ENCODE measurements around the gene IL18RAP.

Gene IL18RAP

GRCh38 chr2:102460467-102460866 lies 37.5 kb downstream of the IL18RAP start:
- DNase-seq (ENCODE audit: low spot score) = no peak

DNA sequence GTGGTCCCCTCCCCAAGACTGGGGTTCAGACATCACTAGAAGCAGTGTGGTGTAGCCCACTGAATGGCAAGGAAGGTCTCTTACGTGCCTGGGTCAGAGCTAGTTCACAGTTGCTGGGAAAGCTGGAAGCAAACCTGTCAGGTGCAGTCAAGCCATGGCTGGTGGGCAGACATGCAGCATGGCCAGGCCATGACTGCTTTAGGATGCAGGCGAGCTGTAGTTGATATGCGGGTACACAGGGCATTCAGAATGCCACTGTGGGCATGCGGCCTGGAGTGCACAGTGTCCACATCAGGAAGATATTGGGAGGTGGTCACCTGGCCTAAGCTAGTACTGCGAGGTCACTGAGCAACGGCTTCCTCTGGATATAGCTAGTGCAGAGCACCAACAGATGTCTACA lies 38.2 kb downstream of the IL18RAP start:
- DNase-seq (ENCODE audit: low spot score) = no peak

- DNase-seq (ENCODE audit: low spot score) = no peak
Measured at GRCh38 chr2:102463160-102463559, 40.2 kb downstream of the IL18RAP start.

DNA sequence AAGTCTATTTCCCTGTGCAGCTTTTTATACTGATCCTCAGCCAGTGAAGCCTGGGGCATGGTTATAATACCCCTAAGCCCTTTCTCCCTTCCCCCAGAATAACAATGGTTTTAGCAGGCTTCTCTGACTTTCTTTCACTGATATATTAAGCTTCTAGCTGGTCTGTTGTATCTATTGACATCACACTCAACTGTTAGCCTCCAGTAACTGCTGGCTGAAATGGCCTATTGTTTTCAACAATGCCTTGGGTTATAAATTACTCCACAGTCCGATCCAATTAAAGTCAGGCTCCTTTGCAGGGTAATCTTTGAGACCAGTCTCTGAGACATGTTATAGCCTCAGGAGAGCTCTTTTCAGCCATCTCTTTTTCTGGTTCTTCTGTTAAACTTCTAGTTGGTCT lies 47.2 kb downstream of the IL18RAP start:
- no peak for DNase-seq (ENCODE audit: low spot score)

DNA sequence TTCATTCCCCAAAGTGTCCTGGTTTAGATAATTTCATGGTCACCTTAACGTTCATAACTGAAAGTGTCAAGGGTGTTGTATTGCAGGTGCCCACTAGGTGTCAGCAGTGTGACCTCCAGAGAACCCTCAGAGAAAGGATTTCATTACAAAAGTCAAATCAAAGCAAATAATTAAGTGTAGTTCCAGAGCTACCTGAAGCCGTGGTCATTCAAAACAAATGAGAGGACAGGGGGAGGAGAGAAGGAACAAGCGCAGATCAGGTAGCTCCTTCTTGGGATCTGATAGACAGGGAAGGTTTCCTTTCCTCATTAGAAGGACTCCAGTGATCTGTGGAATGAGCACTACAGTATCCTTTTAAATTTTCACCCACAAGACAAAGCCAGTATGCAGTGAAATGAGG lies 50.1 kb downstream of the IL18RAP start, which contains the start of gene SLC9A4:
TSS of gene SLC9A4 (plus strand) at position 207 of the 400 bp plus-strand sequence. CDS start 534 bp downstream, outside the sequence.
- DNase-seq (ENCODE audit: low spot score) = peak; percentile 43

GRCh38 chr2:102473631-102474030 lies 50.7 kb downstream of the IL18RAP start:
- no peak for DNase-seq (ENCODE audit: low spot score)

DNA sequence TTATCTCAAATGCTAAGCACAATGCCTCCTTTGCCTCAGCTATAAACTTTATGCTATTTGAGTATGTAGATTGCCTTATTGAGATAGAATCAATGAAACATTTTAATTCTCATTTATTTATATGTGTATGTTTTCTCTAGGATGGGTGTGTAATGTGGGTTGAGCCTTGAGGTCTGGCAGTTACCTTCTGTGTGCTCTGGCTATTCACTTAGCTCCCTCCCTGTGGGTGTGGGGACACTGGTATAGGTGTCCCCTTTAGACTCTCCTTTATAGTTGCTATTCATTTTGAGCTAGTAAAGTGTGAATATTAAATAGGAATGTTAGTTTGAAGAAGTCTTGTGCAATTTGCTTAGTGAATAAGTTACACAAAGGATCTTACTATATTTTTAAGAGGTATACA lies 51.8 kb downstream of the IL18RAP start:
- DNase-seq (ENCODE audit: low spot score) = no peak

DNA sequence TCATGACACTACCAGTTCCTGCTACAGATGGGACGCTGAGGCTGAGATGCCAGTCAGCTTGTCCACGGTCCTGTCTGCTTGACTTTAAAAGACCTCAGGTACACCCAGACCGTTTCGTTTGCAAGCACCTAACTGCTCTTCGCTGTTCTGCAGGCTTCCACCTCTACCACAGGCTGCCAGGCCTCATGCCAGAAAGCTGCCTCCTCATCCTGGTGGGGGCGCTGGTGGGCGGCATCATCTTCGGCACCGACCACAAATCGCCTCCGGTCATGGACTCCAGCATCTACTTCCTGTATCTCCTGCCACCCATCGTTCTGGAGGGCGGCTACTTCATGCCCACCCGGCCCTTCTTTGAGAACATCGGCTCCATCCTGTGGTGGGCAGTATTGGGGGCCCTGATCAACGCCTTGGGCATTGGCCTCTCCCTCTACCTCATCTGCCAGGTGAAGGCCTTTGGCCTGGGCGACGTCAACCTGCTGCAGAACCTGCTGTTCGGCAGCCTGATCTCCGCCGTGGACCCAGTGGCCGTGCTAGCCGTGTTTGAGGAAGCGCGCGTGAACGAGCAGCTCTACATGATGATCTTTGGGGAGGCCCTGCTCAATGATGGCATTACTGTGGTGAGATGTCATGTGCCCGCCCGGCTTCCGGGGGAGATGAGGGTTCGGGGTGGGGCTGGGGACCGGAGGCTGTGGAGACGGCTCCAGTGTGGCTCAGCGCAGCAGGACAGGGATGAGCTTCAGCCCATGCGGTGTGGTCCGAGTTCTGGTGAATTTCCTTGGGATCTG lies 55.9 kb downstream of the IL18RAP start:
- DNase-seq (ENCODE audit: low spot score) = no peak

- no peak for DNase-seq (ENCODE audit: low spot score)
Measured at GRCh38 chr2:102480285-102481195, 57.6 kb downstream of the IL18RAP start.

- no peak for DNase-seq (ENCODE audit: low spot score)
Measured at GRCh38 chr2:102481931-102482330, 59.0 kb downstream of the IL18RAP start.

DNA sequence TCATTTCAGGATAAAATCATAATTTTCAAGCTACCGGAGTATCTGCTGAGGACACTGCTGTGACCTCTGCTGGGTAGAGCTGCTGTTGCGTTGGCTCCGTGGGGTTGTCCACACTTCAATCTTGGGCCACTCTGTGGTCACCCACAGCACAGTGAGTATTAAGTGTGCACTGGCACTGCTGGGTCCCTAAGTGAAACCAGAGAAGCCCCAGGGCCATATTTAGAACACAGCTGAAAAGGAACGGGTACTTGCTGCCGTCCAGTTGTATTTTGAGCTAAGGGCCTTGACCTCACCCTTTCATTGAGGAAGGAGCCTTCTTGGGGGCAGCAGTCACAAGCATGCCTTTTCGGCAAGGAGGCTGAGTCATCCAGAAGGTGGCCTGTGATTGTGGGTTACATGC lies 60.1 kb downstream of the IL18RAP start:
- no peak for DNase-seq (ENCODE audit: low spot score)

DNA sequence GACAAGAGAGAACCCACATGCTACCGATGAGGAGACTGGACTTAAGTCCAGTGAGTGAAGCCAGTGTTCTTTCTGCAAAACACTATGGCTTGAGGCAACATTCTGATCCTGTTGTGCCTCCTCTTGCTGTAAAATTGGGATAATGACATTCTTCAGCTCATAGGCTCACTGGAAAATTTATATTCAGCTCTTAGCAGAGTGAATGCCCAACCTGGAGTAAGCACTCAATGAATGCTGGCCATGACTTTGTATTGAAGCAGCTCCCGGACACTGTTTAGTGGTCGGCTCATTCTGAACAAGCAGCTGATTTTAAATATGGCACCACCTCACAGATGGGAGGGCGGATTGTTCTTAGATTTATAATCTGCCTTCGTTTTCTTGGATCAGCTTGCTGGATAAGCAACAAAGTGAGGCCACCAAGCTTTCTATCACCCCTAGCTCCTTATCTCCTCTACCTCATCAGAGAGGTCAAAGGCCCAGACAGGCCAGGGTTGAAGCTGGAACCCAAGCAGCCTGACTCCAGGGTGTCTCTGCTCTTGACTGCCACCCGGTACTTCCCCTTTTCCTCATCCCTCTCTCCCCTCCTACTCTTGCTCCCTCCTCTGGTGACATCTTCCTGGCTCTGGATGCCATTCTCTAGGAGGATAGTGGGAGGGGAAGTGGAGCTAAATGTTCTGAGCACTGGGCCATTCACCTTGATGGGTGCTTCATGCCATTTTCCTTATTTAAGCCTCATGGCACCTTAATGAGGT lies 61.5 kb downstream of the IL18RAP start:
- no peak for DNase-seq (ENCODE audit: low spot score)

- DNase-seq (ENCODE audit: low spot score) = no peak
Measured at GRCh38 chr2:102485147-102485785, 62.3 kb downstream of the IL18RAP start.

- DNase-seq (ENCODE audit: low spot score) = no peak
Measured at GRCh38 chr2:102486941-102487702, 64.2 kb downstream of the IL18RAP start.

- peak; percentile 28 for DNase-seq (ENCODE audit: low spot score)
Measured at GRCh38 chr2:102487761-102488462, 65.0 kb downstream of the IL18RAP start.

GRCh38 chr2:102489646-102490045 lies 66.7 kb downstream of the IL18RAP start:
- DNase-seq (ENCODE audit: low spot score) = no peak

GRCh38 chr2:102492006-102492405 lies 69.0 kb downstream of the IL18RAP start:
- no peak for DNase-seq (ENCODE audit: low spot score)

DNA sequence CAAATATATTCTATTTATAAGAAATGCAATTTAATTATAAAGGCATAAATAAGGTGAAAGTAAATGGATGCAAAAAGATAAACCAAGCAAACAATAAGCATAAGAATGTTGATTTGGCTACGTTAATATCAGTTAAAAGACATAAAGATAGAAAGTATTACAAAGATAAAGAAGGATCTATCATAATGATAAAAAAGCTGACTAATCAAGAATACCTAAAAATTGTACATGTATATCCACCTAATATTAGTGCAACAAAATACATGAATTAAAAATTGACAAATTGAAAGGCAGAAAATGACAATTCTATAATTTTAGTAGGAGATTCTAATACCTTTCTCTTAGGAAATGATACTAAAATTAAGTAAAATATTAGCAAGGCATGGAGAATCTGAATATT lies 71.6 kb downstream of the IL18RAP start:
- DNase-seq (ENCODE audit: low spot score) = no peak

GRCh38 chr2:102498414-102498813 lies 75.5 kb downstream of the IL18RAP start:
- no peak for DNase-seq (ENCODE audit: low spot score)

DNA sequence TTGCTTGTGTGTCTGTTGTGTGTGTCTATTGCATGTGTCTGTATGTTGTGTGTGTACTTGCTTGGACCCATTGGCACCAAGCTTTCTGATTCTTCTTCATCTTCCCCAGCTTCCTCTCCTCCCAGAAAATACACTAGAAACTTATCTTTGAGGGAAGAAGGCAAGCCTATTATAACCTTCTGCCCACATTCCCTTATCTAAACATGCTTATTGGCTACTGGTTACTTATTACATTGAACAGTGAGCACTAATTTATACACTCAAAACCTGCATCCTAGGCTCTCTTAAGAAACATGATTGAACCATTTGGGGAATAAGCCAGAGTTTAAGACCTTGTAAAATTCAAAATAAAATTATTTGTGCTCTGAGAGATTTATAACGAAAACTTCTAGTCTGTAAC lies 76.6 kb downstream of the IL18RAP start:
- no peak for DNase-seq (ENCODE audit: low spot score)

Data from AG20443 (cell line).